Measurements from ENCODE around the gene CCNQ.

The CCNQ gene

DNA sequence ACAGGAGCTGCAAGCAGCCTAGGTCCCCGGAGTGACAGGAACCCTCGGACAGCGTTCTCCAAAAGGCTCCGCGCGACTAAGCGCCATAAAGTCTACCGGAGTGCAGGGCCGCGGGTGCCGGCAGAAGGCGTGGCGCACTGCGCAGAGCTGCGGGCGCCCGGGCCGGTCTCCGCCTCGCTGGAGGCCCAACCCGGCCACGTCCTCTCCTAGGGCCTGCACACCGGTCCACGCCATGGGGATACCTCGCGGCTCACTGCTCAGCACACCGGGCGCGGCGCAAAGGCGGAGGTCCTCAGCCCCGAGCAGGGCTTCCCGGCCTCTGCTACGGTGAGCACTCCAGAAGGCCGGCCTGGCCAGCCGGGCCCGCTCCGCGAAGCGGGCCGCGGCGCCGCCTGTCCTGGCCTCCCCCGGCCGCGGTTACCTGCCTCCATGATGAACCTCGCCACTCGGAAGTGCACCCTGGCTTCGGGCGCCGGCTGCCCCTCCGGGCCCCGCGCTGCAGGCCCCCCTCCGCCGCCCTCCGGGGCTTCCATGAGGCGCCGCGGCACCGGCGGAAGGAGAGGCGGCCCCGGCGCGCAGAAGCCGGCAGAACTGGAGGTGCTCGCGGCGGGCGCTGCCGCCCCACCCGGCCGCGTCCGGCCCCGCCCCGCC is at the start of gene CCNQ:
TSS of gene CCNQ (minus strand) at position 599 of the 651 bp plus-strand sequence. CDS start at position 533, 66 bp downstream.
- peak; percentile 73 for DNase-seq

DNA sequence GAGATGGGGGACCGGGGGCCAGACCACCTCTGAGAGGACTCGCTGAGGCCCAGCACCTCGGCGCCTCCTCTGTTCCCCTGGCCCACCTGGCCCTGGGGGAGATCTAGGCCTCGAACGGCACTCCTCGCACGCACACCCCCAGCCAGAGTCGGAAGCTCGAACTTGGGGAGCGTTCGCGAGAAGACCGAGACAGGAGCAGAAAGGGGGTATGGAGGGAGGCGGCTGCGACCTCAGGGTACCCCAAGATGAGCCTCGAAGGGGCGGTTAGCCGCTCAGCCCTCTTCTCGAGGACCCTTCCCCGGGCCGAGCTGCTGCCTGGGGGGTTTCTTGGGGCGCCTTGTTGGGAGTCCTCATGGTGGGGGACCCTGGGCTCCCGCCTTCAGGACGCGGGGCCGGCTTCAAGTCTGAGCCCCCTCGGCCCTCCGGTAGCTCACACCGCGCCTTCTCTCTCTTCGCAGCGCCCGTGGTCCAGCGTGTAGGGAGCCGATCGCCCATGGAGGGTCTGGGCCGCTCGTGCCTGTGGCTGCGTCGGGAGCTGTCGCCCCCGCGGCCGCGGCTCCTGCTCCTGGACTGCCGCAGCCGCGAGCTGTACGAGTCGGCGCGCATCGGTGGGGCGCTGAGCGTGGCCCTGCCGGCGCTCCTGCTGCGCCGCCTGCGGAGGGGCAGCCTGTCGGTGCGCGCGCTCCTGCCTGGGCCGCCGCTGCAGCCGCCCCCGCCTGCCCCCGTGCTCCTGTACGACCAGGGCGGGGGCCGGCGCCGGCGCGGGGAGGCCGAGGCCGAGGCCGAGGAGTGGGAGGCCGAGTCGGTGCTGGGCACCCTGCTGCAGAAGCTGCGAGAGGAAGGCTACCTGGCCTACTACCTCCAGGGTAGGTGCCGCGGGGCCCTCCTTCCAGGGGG is 48.8 kb upstream of the CCNQ start:
- DNase-seq = peak; percentile 56

DNA sequence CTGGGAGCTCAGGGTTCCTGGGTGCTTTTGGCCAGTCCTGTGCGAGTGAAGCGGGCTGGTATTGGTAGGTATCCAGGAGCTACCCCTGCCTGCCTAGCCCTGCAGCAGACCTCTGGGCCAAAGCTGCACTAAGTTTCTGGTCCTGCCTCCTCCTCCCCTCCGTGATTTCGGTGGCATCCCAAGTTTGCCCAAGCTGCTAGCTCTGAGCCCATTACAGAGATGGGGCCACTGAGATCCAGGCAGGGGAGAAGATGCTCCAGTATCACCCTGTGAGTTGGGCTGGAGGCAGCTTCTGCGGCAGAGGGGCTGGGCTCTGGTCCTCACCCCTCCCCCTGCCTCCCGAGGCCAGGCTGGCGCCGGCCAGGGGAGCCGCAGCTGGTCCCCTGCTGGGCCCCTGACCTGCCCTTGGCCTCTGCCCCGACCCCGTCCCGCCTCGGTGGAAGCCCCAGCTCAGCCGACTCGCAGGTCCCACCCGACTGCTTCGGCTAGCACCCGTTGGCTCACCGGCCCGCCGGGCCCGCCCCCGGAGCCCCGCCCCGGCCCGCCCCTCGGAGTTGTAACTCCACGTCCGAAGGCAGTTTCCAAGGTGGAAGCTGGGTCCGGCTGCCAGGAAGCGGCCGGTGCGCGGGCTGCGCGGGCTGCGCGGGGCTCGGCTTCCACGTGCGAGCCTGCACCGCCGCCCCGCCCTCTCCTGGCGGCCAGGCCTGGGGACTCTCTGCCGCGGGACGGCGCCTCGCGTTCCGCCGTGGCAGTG is 47.9 kb upstream of the CCNQ start, which contains the start of gene DUSP9:
TSS of gene DUSP9 (plus strand) at position 584 of the 754 bp plus-strand sequence. CDS start 751 bp downstream, outside the sequence.
- peak; percentile 64 for DNase-seq

DNA sequence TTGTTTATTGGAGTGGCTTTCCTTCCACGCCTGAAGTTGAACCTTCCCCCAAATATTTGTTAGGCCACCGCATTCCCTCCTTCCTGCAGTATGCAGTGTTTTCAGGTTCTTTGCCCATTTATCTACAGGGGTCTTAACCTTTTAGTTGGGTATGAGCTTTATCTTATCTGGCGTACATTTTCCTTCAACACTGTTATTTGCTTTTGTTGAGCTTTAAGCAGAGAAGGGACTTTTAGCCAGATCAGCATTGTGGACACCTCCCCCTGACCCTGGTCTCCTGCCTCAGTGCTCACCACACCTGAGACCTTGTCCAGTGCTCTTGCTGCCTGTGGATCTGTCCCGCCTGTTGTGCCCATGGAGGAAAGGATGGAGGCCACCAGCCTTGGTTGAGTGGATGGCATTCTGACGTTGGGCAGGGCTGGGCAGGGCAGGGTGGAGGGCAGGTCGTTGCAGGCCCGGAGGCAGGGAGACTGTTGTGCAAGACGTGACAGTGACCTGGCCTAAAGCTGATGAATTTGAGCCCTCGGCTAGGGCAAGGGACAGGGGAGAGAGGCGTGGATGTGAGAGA is 47.1 kb upstream of the CCNQ start:
- DNase-seq = peak; percentile 47

DNA sequence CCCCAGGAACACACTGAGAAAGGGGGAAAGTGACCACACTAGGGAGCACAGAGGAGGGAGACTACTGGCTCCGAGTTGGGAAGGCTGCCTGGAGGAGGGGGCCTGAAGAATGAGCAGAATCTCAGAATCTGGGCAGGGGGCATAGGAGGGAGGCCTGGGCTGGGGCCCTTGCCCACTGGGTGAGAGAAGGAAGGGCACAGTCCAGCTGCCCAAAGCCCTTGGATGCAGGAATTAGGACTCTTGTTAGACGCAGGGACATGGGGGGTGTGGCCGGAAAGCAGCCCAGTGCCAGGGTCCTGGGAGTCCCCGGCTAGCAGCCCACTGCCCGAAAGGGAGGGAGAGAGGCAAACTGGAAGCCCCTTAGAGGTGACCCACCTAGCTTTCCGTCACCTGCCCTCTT is 46.2 kb upstream of the CCNQ start:
- DNase-seq = no peak

DNA sequence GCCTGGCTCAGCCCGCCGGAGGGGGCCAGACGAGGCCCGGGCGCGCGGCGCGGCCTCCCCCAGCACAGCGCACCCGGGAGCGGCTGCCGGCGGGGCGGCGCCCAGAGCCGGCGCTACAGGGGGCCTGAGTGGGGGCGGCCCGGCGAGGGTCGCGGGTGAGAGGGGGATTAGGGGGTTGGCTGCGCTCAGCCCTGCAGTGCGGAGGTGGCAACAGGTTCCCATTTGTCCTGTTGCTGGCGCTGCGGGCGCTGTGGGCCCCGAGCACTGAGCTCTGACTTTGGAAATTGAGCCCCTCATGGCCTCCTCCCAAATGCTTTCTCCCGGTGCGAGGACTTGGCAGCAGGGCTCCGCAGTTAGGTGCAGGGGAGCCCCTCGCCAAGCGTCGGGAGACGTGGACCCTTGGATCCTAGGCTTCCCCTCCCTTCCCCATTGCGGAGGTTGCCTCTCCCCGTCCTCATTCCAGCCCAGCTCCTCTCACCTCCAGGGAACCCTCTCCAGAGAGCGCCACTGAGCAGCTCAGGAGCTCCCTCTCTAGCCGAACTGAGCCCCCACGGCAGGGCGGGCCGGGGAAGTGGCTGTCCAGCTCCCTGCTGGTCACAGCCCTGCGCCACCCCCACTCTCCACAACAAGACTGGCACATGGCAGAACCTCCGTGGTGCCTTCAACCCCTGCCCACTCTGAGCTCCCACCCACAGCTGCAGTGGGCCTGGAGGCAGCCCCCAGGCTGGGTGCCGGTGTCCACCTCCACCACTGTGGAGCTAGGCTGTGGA is 45.6 kb upstream of the CCNQ start:
- no peak for DNase-seq

DNA sequence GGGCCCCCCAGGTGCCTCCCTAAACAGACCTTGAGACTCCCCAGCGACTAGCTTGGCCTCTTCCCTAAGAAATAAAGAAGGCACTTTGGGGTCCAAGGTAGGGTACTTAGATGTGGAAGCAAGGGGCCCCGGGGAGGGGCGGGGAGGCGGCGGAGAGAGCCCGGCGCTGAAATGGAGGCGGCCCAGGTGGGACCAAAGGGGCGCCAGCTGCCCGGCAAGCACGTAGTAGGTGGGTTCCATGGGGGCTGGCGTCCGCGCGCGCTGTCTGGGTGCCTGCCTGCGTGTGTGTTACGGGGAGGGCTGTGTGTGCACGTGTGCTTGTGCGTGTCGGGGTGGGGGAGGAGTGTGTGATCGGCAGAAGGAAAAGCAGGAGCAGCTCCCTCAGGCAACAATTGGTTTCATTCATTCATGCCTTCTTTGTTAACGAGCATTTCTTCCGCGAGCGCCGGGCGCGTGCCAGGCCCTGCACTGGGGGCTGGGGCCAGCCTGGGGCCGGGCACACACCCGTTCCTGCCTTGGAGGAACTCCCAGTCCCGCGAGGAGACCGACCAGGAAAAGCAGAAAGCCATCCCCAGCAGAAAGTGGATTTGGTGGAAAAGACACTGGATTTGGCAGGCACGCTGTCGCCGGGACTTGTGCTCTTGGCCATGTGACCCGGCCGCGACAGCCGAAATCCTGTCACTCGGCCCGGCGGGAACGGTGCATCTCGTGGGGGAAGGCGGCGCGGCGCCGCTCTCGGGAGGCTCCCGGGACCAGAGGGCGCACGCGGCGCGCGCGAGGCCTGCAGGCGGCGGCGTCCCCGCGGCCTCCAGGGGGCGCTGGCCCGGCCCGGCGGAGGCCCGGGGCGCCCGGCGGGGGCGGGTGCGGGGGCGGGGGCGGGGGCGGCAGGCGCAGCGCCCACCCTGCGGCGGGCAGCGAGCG is 44.8 kb upstream of the CCNQ start:
- no peak for DNase-seq

DNA sequence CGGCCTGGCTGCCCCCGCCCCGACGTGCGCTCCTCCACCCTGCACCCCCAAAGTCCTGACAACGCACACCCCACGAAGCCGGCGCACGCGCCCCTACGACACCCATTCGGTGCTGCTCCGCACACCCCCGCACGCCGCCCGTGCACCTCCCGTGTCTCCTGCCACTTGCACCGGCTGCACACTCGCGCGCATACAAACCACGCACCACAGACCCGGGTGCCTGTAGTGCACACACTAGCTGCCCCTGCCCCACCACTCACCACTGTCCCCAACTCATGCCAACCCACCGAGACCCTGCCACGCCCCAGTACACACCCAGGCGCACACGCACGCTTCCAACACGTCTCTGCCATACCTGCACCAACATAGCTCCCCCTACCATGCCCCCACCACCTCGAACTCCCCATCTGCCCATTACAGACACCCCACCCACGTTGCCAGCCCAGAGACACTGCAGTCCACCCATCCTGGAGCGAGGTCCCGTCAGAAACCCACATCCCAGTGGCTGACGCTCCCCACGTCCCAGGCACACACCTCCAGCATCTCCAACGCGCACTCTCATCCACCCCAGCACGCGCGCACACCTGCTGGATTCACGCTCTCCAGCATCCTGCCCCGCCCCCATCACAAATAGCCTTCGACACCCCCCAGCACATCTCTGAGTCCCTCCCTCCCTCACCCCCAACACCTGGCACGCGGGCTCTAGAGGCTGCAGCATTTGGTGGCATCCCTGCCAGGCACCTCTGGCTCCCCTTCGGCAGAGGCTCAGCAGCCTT is 43.9 kb upstream of the CCNQ start:
- DNase-seq = no peak

DNA sequence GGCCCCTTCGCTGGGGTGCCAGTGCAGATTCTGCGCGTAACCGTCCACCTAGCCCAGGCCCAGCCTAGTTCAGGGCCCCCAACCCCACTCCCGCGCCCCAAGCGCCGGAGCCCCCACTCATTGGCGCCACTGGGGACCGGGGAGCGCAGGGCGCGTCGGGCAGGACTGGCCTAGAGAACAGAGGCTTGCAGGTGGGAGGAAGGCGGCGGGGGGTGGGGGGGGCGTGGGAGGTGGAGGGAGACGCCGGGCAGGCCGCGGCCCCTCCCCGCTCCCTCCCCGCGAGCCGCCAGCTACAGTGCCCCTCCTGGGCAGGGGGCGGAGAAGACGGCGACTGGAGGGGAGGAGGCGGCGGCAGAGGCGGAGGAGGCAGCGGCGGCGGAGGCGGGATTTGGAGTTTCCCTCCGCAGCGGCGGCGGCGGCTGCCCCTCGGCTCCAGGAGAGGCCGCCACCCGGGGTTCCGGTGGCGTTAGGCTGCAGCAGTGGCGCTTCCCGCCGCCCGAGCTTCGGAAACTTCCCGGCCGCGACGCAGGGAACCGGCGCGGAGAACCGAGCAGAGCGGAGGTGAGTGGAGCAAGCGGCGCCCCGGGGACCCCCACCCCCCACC is 43.2 kb upstream of the CCNQ start:
- DNase-seq = no peak

DNA sequence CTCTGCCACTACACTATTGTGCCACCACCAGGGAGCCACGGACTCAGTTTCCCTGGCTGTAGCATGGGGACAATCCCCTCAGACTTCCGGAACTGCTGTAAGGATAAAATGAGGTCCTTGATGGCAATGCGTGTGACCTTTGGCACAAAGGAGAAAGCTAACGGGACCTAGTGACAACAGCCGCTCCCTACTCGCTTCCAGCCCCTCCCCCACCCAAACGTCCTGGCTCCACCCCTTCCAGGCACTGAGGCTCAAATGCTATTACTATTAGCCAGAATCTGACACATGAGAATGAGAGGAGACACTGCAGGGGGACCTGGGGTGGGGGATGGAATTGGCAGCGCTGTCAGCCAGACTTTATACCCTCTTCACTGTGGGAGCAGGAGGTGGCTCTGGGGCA is 42.7 kb upstream of the CCNQ start:
- no peak for DNase-seq

DNA sequence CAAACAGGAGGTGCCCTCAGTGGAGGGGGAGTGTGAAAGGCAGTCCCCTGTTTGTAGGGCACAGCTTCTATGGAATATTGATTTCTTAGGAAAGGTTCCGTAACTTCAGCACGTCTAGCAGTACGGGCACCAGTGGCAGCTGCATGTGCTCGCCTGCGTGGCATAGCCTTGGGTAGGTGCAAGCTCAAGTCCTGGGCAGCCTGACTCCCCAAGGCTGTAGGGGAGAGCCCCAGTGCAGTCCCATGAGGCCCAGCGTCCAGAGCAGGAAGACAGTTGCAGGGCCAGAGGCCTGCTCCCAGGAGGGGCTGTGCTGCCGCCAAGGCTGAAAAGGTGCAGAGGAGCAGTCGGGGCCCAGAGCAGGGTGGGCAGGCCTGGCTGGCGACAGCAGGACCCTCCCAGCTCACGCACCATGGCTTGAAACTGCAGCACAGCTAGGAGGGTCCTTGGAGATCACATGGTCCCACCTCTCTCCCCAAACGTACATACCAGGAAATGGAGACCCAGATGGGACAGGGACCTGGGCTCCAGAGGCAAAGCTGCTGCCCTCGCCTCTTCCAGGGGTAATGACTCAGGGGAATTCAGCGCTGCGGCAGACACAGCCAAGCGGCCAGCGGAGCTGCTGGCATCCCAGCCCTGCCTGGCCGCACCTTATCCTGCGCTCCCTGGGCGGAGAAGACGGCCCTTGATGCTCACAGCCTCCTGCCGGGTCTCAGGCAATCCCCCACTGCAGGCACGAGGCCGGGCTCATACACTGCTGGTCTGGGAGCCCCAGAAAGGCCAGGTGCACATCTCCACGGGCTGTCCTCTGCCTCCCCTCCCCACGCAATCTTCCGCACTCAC is 42.0 kb upstream of the CCNQ start:
- DNase-seq = no peak

DNA sequence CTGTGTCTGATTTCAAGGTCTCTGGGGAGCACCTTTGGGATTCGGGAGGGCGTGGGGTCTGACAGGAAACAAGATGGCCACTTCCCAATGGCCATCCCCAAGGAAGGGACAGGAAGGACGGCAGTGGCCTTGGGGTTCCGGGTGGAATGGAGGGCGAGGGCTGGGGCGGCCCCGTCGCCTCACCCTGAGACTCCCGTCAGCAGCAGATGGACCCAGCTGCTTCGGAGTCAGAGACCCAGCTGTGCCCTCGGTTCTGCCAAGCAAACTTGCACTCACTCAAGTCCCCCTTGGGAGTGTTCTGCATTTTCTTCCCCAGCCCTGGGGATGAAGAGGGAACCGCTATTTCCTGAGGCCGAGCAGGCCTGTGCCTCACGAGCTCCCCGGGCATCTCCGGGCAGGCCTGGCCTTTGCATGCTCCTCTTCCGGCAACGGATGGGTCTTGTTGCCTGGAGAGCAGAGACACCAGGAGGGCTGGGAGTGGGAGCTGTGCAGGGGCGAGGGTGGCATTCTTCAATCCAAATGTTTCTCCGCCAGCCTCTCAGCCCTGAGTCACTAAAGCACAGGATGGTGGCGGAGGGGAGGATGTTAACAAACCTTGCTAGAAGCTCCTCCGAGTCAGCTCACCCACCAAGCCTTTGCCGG is 41.2 kb upstream of the CCNQ start:
- no peak for DNase-seq

DNA sequence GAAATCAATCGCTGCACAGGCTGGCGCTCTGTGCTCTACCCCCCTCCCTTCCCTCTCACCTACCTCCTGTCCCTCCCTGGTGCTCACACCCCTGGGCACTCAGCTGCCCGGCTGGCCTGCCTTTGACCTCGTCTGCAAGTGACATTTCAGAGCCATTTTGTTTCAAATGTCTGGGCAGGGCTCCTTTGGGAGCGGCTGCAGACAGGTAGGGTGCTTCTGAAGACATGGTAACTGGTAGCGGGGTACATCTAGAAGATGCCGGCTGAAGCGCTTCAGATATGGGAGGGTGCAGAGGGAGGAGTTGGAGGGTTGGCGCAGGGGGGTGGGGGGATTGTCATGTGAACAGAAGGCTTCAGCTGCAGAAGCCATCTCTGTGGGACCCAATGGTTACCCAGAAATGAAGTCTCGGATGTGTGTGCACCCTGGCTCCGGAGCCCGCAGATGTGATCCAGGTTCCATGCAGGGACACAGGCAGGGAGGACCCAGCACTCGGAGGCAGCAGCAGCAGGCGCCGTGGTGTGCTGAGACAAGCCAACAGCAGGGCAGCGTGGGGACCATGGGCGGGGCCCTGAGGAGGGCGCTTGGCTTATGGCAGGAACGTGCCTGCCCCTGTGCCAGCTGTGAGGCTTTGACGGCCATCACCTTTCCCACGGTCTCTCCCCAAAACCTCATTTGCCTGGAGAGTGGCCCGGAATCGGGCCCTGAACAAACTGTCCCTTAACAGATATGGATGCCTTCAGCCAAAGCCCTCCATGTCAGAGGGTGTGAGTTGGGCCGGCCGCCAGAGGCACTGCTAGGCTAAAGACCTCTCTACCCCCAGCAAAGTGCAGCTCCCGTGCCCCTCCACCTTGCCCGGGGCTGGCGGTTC is 40.5 kb upstream of the CCNQ start:
- DNase-seq = no peak

DNA sequence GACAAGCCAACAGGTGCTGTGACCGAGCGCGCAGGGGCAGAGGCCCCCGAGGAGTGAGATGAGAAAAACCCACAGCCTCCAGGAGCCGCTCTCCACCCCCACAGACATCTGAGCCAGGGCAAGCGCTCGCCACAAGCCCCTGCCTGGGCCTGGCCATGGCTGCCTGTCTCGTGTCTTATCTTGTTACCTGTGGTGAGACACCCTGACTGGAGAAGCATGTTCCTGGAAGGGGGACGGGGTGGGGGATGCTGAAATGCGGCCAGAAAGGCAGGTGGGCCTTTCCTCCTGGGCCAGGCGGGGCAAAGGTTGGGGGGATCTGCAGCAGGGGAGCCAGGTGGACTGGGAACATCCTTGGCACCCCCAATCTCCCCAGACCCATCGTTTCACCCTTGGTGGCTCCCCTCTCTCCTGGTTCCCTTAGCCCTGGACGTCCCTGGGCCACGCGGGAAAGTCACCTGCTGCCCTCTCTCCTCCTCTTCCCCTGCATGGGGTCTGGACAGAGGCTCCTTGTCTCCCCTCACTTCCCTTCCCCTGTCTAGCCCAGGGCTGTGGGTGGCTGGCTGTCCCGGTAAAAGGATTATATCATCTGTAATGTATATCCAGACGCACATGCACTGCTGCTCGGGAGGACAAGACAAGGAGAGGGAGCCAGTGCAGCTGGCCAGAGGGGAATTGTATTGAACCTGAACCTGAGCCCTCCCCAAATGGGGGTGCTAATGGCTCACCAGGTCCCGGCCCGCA is 39.7 kb upstream of the CCNQ start:
- no peak for DNase-seq

DNA sequence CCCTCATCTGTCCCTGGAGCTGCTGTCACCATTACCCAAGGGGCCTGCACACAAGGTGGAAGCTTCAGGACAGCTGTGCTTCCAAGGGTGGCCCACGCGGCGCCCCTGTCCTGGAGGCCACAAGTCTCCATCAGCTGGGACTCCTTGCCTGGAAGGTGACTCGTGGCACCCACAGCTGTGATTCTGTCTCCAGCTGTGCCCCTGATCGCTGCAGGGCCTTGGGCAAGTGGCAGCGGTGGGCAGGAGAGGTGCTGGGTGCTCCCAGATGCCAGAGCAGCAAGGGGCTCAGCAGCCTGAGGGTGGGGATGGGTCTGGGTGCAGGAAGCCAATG is 39.1 kb upstream of the CCNQ start:
- DNase-seq = no peak

DNA sequence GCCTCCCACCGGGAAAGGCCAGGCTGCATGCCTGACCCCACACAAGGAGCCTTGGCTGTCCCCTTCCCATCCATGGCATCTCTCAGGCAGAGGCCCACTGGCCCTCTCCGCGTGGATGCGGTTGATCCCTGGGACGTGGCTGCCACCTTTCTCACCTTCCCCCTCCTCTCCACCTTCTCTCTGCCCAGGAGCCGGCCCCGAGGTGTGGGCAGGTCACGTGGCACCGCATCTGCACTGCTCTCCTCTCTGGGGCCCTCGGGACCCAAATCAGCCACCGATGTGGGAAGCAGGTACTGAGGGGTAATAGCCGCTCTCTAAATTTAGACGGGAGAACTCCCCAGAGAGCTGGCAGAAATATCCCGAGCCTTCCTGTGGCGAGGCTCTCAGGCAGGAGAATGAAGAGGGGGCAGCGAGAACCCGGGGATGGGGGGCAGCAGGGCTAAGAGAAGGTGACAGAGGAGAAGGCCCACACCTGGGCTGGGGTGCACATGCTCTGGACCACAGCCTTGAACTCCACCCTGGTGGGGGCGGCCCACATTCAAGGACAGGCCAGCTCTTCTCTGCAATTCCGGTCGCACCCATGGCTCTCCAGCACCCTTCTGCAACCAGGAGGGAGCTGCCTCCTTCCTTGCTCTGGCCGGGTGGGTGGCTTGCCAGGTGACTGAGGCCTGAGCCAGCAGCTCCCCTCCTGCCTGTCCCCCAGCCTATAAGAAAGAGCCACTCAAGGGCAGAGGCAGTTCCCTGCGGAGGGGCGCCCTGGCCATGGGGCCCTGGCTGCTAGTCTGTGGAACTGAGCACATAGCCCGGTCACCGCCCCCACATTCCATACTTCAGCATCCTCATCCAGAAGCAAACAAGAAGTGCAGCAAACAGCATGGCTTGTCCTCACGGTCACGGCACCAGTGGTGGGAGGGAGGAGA is 38.4 kb upstream of the CCNQ start:
- DNase-seq = no peak
